Superior temporal gyrus (tissue), 1 donor: ENCODE measurements around the gene RHO.

Experiments
- DNase-seq: peaks from one replicate; pipeline ENCODE4 v3.0.0-alpha.2; 2016; ENCODE audit errors: extremely low spot score

Gene RHO

DNA sequence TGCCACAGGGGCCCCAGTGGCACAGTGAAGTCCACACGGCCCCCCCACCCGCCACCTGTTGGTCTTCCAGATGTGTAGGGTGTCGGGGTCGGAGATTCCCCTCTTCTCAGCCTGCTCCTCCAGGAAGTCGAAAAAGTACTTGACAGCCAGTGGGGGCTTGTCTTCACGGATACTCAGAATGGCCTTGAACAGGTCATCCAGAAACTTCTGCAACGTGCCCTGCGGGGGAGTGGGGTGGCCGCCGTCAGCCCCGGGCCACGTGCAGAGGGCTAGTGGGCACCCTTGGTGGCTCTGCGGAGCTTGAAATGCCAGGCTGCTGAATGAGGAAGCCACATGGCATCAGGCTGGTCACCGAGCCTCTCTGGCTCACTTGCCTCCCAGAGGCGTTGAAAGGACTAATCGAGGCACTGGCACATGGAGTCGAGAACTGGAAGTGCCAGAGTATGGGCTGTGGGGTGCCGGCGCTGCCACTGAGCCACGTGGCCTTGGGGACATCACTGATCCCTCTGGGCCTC lies 31.2 kb downstream of the RHO start:
- DNase-seq = no peak

DNA sequence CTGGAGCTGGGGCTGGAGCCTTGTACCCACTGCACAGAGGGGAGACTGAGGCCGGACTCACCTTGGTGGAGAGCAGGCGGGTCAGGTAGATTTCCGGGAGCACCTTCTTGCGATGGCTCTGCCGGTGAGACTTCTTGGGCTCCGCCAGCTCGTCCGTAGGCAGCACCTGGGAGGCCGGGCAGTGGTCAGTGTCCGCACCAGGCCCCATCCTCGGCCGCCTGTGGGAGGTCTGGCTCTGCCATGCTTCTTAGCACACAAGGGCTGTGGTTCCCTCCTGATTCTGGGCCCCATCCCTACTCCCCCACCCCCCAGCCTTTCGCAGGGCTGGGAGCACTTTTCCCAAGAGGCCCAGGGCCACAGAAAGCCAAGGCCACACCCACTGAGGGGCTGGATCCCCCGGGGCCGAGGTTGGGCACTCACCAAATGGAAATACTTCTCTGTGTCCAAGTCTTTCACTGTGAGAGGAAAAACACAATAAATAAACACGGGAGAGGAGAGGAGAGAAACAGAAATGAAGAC lies 31.9 kb downstream of the RHO start:
- DNase-seq = no peak

- no peak for DNase-seq
These were observed 32.6 kb downstream of the RHO start for GRCh38 chr3:129560911-129561594.

- no peak for DNase-seq
These were observed 33.3 kb downstream of the RHO start for GRCh38 chr3:129561619-129562248.

DNA sequence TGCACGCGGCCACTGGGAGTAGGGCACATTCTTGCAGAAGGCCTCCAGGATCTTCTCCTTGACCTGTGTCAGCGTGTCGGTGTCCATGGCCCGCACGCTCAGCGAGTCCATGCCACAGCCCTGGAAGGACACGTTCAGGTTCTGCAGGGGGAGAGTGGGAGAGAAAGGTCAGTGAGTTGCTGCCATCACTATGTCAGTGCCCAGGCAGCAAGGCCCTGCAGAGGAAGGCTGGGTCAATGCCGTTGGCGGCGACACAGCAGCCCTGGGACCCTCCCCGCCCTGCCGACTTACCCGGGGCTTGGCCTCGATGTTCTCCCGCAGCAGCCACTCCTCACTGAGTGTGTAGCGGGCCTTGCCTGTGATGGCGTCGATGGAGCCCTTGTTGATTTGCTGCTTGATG lies 34.4 kb downstream of the RHO start:
- DNase-seq = no peak

DNA sequence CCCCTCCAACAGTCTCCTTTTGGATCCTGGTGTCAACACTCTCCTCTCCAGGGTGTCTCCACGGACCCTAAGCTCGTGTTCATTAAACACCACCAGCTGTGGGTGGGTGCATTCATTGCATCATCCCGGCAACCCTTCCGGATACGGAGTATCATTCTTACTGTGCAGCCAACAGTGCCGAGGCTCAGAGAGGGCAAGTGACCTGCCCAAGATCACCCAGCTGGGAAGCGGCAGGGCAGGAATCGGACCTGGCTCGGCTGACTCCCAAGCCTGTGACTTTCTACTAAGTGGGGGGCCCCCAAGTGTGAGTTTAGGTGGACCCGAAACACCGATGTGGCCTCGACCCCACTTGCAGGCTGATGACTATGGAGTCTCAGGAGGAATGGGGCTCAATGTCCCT lies 34.9 kb downstream of the RHO start:
- no peak for DNase-seq

DNA sequence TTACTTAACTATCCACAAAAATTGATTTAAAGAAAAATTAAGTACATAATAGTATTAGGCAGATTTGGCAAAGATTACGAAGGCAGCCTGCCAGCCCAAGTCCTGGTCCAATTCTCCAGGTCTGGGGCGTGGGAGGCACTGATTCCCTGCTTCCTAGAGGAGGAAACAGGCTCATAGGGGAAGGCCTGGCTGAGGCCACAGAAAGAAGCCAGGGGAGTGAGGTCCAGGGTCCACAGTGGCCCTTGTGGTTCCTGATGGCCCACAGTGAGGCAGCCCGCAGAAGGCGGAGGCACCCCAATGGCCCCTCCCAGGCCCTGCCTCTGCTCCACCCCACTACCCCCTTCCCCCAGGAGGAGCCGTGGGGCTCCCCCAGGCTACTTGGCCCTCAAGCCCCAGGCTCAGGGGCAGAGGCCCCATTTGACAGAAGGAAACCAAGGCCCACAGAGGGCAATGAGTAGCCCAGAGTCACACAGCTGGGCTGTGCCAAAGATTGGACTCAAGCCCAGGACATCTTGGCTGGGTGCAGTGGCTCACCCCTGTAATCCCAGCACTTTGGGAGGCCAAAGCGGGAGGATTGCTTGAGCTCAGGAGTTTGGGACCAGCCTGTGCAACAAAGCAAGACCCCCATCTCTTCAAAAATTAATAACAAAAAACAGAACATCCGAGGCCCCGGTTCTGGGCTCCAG lies 35.6 kb downstream of the RHO start:
- DNase-seq = no peak

DNA sequence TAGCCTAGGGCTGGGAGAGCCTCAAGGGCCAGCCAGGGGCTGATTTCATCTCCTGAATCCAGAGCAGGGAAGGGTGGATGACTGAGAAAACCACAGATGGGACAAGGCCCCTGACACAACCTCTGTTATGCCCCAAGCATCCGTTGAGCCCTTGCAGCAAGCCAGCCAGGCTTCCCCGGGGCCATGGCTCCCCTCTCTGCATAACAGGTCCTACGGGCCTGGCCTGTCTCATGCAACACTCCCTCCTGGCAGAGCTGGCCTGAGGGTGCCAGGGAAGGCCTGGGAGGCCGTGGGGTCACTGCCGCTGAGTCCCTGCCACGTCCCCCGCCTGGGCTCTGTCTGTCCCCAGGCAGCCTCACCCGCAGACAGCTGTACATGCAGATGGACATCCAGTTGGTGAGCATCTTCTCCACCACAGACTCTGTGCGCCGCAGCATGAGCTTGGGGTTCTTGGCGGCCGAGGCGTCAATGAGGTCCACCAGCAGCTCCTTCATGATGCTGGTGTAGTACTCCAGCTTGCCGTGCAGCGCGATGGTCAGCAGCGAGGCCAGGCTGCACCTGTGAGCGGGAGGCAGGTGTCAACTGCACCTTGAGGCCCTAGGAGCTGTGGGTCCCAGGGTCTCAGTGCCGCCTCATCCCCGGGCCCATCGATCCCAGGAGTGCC lies 36.7 kb downstream of the RHO start:
- no peak for DNase-seq

DNA sequence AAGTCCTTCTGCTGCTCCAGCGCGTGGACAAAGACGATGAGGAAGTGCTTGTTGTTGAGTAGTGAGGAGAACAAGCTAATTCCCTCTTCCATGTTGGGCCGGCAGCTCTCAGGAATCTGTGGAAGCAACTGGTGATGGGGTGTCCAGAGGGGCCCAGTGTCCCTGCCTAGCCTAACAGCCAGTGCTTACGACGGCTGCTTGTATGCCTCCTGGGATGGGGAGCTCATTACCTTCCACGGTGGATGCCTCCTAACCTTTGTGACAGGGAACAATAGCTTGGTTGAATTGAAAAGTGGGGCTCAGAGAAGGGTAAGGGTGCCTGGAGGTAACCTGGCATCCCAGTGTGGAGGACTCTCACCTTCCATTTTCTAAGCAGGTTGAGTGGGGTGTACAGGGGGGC lies 37.5 kb downstream of the RHO start:
- no peak for DNase-seq

DNA sequence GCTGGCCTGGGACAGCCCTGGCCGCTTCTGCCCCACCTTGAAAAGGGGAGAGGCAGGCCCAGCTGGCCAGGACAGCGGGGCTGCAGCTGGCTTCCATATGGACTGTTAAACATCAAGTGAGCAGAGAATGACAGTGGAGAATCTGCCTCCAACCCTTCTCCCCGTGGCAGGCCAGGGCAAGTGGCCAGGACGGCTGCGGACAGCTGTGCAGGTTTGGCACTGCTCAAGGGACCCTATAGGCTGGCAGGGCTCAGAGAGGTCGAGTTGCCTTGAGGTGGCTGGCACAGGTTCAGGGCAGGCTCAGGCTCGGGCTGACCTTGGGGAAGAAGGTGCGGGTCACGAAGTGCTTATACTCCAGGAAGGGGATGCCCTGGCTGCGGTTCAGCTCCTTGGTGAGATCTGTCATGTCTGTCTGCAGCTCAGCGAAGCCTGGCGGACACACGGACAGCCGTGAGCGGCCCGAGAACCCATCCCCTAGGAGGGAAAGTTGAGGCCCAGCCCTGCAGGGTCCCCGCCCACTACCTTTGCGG lies 38.8 kb downstream of the RHO start:
- no peak for DNase-seq

GRCh38 chr3:129567939-129568338 lies 39.5 kb downstream of the RHO start:
- no peak for DNase-seq

DNA sequence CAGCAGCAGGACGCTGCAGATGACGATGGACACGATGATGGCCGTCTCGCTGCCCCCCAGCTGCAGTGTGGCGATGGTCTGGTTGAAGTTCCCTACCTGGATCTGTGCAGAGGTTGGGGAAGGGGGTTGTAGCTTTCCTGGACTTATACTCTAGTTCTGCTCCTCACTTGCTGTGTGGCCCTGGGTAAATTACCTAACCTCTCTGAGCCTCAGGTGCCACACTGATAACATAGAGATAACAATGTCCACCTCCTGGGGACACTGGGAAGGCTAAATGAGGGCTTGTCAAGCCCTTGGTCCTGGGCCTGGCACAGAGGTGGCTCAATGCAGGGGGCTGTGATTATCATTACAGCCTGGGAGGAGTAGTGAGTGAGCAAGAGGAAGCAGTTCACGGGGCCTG lies 41.4 kb downstream of the RHO start:
- no peak for DNase-seq

DNA sequence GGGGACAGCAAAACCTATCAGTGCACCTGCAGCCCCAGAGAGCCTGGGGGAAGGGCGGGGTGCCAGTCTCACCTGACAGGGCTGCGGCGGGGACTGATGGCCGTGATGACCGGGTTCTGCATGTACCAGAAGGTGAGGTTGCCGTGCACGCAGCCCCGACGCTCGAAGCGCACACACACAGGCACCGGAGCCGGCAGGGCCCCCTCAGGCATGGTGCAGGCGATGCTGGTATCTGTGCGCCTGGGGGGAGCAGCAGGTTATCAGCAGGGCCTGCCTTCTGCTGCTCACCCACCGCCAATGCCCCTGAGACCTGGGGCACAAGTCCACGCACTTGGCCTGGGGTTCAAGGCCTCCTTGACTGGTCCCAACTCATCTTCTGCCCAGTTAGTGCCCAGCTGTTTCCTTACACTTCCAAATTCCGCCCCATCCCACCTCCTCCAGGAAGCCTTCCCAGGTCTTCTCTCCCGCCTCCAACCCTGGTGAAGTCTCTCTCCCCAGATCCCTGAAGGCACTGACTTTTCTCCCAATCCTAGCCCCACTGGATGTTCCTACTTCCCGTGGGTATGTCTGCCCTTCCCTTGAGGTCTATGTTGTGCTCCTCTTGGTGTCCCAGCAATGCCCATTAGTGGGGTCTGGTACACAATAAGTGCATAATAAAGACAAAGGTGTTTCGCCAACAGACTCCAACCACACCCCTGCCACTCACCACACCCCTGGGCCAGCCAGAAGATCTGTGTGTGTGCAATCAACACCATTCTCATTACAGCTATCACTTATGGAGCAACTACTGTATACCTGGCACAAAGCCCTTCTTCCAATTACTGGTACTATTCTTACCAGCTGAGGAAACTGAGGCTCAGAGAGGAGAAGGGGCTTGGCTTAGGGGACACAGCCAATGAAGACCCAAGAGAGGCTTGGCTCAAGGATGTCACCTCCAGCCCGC lies 43.4 kb downstream of the RHO start:
- no peak for DNase-seq

- DNase-seq = no peak
These were observed 44.2 kb downstream of the RHO start for GRCh38 chr3:129572603-129573002.

DNA sequence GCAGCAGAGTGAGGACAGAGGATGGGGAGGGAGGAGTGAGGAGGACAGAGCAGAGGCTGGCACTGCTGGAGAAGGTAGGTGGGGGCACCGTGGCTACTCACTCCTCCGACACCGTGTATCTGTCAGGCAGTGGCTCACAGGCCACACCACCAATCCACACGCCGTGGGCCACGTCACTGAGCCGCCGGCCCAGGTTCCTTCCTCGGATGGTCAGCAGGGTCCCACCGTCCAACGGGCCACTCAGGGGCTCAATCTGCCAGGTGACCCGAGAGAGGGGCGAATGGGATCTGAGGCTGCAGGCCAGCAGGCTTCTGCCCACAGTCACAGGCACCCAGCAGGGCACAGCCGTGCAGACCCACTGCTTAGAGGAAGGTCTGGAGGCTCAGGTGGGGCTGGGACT lies 45.1 kb downstream of the RHO start:
- DNase-seq = no peak

DNA sequence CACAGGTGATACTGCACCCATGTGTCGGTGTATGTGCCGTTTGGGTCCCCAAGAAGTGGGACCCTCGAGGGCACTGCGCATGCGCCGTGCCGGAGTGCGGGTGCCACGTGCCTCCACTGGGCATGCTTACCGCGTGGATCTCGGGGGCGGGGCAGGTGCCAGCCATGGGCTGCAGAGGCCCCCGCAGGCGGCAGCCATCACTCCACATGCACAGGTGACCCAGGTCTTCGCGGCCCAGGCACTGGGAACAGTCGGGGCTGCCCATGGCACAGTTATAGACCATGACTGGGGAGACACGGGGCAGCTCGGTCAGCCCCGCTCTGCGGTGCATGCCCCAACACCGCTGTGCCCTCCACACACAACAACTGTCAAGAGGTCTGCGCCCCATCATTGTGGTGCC lies 45.8 kb downstream of the RHO start:
- no peak for DNase-seq

GRCh38 chr3:129575233-129575996 lies 47.0 kb downstream of the RHO start:
- DNase-seq = no peak

GRCh38 chr3:129575997-129576384 lies 47.6 kb downstream of the RHO start:
- DNase-seq = no peak

DNA sequence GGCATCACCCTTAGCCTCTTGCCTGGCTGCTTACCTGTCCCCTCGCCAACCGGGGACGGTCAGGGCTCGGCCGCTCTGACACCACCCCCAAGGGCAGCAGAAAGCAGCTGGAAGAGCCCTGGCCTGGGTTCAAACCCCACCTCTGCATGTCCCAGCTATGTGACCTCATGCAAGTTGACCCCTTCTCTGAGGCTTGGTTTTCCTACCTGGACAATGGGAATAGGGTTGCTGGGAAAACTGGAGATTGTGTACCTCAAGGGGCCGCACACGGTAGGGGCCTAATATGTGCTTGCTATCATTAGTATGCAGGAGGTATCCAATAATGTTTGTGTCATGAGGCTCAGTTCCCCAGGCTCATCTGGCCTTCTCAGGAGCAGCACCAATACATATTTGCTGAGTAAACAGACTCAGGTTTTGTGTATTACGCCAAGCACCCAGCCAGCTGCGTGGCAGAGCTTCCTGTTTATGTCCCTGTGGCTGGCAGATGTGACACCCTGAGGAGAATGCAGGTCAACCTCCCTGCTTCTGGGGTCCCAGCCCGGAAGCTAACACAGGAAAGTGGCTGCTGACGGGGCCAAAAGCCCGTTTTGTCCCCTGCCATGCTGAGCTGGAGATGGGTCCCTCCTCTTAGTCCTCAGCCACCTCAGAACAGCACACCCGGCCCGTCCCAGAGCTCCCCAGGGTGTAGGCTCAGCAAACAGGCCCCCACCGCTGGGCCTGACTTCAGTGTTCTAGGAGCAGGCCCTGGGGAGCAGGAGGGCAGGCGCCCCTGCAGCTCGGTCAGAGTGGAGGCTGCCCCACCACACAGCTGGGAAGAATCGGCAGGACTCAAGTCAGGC lies 48.3 kb downstream of the RHO start:
- DNase-seq = no peak
